ENCODE results near the gene PUSL1.

PUSL1 gene

DNA sequence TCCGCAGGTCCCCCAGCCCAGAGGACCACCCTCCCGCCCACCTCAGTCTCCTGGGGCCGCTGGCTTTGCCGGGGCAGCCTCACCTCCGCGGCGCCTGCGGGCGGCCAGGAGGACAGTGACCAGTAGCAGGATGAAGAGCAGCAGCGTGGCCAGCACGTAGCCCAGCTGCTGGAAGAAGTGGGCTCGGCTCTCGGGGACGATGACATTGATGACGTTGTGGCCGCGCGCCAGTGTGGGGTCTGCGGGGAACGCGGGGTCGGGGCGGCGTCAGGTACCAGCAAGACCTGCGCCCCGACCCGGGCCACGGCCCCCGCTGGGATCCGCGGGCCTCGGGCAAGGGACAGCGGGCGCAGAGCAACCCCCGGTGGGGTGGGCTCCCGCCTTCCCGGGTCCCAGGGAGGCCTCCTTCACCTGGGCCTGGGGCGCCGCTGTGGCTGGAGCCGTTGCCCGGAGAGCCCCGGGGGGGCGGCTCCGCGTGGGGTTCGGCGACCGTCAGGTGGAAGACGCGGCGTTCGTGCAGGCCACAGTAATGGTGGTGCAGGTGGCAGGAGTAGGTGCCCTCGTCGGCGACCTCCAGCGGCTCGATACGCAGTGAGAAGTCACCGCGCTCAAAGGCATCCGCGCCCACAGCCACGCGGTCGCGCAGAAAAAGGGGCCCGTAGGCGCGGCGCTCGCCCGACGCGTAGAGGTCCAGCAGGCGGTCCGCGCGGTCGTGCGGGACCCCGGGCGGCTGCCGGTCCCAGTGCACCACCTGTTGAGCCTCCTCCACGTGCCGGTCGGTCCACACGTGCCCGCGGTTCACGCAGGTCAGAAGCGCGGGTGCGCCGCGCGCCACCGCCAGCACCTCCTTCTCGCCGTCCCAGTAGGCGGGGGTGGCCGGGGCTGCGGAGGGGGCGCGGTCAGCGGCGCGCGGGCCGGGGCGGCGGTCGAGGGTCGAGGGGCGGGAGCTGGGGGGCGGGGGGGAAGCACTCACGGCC lies 46.2 kb downstream of the PUSL1 start:
- DNase-seq, result peak in 1 of 4 experiments; percentile 26

DNA sequence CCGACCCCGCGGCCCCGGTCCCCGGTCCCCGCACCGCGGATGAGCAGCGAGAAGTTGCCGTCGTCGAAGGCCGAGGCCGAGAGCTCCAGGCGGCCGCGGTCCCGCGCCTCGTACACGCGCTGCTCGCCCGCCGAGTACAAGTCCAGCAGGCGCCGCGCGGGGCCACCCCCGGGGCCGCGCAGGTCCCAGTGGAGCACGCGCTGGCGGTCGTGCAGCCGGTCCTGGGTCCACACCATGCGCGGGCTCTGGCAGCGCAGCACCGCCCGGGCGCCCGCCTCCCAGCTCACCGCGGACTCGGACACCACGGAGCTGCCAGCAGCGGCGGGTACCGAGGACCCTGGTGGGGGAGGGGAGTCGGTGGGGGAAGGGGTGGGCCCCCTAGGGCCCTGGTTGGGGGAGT lies 47.0 kb downstream of the PUSL1 start:
- DNase-seq, result no peak

DNA sequence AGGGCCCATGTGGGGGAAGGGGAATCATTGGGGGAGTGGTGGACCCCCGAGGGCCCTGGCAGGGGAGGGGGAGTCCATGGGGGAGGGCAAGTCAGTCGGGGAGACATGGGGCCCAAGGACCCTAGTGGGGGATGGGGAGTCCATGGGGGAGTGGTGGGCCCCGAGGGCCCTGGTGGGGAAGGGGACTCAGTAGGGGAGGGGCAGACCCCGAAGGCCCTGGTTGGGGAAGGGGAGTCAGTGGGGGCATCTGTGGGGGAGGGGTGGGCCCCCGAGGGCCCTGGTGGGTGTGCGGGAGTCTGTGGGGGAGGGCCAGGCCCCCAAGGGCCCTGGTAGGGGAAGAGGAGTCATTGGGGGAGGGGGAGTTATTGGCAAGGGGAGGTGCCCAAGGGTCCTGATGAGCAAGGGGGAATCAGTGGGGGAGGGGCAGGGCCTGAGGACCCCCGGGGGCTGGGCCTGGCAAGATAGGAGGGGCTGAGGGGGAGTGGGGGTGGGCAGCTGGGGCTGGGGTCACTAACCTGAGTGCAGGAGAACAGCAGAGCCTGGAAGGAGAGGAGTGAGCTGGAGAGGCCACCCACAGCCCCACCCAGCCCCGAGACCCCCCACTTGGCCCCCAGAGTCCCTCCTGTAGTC lies 47.9 kb downstream of the PUSL1 start:
- no peak for DNase-seq

DNA sequence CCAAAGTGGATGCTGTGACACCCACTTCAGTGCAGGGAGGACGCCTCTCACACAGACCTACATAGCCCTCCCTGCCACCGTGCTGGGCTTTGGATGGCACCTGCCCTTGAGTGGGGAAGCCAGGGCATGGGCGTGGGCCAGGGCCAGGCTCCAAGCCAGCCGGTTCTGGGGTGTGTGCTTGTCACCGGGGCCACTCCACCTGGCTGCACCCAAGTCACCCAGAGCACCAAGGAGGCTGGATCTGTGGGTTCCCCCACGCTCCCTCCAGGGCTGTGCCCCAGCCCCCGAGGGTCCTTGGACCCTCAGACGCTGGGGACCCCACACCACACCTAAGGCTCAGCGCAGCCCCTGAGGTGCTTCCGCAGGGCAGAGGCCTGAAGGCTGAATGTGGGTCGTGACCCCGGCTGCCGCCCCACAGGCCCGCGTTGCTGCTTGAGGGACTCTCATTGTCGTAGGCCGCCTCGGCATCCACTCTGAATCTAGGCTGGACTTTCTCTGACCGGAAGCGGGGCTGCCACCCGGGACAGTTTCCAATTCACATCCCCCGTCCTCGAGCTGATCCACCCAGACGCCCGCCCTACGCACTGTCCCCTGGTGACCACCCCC lies 48.5 kb downstream of the PUSL1 start:
- DNase-seq, result no peak

DNA sequence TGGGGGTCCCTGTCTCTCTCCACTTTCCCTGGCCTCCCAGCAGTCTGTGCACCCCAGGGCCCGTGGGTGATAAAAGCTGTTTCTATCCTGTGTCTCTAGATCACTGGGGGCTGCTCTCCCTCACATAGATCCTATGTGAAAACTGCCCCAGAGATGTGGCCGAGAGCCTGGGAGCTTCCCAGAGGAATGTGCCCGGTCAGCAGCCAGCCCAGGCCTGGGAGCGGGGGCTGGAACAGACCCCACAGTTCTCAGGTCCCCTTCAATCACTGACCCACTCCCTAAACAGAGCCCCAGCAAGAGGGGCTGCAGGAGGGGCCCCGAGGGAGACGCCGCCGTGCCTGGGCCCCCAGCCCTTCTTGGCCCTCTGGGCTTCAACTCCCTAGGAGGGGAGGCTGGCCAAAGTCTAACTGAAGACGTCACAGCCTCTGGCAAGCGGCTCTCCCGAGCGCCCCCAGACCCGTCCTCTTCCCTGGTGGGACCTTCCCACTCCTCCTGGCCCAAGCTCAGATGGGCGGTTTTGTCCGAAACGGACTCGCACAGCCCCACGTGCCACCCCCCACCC lies 49.6 kb downstream of the PUSL1 start:
- no peak for DNase-seq

DNA sequence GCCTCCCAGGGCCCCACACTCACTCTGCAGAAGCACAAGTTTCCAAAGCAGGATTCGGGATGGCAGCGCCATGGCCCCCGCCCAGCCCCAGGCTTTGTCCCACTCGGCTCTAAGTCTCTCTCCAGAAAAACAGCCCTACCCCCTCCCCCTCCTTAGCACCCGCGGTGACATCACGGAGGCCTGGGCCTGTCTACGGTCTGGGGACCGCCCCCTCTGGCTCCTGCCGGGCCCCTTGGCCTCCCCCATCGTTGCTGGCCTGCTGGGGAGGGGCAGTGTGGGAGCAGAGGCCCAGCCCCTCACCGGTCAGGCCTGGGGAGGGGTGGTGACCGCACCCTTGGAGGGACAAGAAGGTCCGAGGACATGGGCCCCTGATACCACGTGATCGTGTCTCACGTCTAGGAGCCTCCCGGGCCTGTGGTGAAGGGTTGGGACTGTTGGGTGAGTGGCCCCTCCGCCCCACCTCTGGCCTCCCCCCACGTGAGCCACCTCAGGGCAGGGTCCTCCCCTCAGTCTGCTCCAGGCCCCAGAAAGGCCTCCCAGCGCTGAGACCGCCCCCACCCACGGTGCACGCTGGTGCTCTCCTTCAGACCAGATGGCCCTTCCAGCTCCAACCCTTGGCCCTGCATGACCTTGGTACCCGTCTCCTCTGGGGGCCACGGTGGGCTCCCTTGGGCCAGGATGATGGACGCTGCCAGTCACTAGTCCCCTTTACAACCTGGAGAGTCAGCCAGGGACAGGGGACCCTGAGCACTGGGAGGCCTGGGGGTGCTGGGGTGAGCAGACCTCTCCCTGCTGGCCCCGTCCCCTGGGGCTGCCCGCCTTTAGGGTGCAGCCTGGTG lies 50.3 kb downstream of the PUSL1 start, which contains the start of gene MXRA8:
Gene MXRA8 (minus strand): TSS at position 123 of the 839 bp plus-strand sequence. CDS start 51 bp downstream, at position 72.
- DNase-seq, result no peak

DNA sequence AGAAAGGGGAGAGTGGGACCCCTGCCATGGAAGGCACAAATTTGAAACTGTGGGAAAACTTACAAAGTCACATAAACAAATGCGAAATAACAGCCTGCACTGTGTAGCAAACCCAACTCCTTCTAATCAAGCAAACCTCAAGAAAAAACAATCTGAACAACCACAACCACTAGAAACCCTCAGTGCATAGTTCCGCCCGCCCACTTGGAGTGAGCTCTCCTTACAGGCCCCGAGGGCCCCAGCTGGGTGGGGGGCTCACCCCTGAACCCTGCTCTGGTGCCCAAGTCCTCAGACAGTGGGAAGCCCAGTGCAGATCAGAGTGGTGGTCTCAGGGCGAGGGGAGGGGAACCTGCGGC lies 50.9 kb downstream of the PUSL1 start:
- DNase-seq, result no peak

DNA sequence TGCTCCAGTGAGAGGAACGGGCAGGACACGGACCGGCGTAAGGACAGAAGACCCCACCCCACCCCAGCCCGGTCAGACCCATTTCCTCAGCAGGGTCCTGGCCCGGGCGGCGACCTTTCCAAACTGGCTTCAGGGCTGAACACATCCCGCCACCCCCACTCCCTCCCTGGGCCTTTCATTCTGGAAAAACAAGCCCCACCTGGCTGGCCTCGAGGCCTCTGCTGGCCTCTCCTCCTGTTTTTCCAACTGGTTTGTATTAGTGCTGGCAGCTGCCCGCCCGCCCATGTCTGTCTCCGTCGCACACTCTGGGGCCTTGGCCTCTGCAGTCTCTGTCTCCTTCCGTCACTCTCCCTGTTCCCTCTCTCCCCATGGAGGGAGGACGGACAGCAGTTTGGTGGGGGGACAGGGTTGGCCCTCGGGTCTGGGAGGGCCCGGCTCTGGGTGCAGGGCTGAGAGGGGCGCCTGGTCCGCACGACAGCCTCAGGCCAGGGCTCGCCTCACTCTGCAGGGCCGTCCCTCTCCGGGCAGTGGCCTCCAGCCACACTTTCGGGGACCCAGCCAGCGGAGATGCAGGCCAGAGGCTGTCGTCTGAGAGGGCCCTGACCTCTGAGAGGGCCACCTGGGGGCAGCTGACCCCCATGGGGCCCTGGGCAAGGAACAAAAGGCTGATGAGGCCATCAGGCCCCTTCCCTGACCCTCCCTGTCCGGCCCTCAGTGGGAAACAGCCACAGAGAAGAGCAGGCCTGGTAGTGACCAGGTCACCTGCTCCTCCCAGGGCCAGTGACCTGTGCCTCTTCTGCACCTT lies 51.5 kb downstream of the PUSL1 start:
- no peak for DNase-seq

DNA sequence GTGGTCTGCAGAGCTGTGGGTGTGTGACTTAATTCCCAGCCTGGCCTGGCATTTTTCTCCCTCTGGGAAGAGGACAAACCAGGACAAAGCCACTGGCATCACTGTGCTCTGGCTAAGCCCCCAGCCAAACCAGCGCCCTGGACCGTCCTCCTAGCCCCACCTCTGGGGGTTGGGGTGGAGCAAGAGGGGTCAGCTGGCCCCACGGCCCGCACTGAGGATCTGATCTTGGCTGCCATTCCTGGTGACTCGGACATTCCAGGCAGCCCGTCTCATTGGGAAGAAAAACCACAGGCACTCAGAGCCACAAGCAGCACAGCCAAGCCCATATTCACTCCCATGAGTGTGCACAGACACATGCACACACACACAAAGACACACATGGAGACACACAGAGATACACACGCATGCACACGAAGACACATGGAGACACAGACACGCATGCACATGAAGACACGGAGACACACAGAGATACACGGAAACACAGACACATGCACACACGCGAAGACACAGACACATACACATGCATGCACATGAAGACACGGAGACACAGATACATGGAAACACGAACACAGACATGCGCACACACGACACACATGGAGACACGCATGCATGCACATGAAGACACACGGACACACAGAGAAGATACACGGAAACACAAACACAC lies 52.2 kb downstream of the PUSL1 start:
- no peak for DNase-seq
